IMR-90 (cell line): ENCODE measurements around the gene MYO10. TPM values are rescaled to one million over a fixed set of nuclear protein-coding genes. Genes with fewer than 3 reads are reported as not detected.

Experiments used
- ATAC-seq: fragments of 200-7000 bp; cut with Tn5 transposase; 2 replicates; pipeline ENCODE4 v1.9.1; 2020; ENCODE audit warnings: low read depth, mild to moderate bottlenecking, moderate library complexity
- BruUV-seq: library from RNA; stranded (reverse); fragments of 400-500 nt; replicated peaks from 2 replicates; lab custom pipeline; 2021; lab: Mats Ljungman, UMichigan
- CTCF ChIA-PET: fragments of 300-600 bp; formaldehyde crosslinking; extraction: SDS; loops from one replicate; lab custom pipeline; 2021; ENCODE audit warnings: antibody characterized with exemption; lab: Yijun Ruan, JAX
- POLR2A ChIA-PET: fragments of 300-600 bp; sonication (Branson Sonifier 250); formaldehyde crosslinking; loops from one replicate; lab custom pipeline; 2022; ENCODE audit warnings: antibody characterized with exemption; ENCODE audit not compliant: unreplicated experiment; lab: Charles Lee
- DNase-seq: peaks from one replicate; pipeline ENCODE4 v3.0.0; 2013
- H2AFZ ChIP-seq: replicated peaks from 2 replicates; pipeline ENCODE3; 2013; ENCODE audit warnings: low read length, mild to moderate bottlenecking; ENCODE audit not compliant: poor library complexity
- H2AK5ac ChIP-seq: 2 replicates; pipeline ENCODE4 v1.6.1; 2013; ENCODE audit warnings: low read depth, low read length, inconsistent platforms
- H2AK9ac ChIP-seq: replicated peaks from 2 replicates; pipeline ENCODE3; 2013; ENCODE audit warnings: mild to moderate bottlenecking, low read depth, low read length, moderate library complexity; ENCODE audit not compliant: poor library complexity
- H2BK120ac ChIP-seq: 2 replicates; pipeline ENCODE4 v1.6.1; 2013; ENCODE audit warnings: low read depth, low read length, inconsistent platforms
- H2BK15ac ChIP-seq: 3 replicates; pipeline ENCODE4 v1.6.1; 2013; ENCODE audit warnings: low read depth, low read length, inconsistent platforms
- H2BK20ac ChIP-seq: 2 replicates; pipeline ENCODE4 v1.6.1; 2013; ENCODE audit warnings: low read depth, mild to moderate bottlenecking, inconsistent platforms, low read length, moderate library complexity
- H2BK5ac ChIP-seq: 2 replicates; pipeline ENCODE4 v1.6.1; 2013; ENCODE audit warnings: mild to moderate bottlenecking, low read depth, low read length, inconsistent platforms; ENCODE audit not compliant: poor library complexity, severe bottlenecking
- H3K14ac ChIP-seq: replicated peaks from 2 replicates; pipeline ENCODE4 v1.6.1; 2013; ENCODE audit warnings: low read depth, low read length, inconsistent platforms
- H3K18ac ChIP-seq: 2 replicates; pipeline ENCODE4 v1.6.1; 2013; ENCODE audit warnings: low read depth, low read length, control low read depth
- H3K23ac ChIP-seq: 2 replicates; pipeline ENCODE4 v1.6.1; 2013; ENCODE audit warnings: low read depth, low read length, inconsistent platforms
- H3K27ac ChIP-seq: 2 replicates; pipeline ENCODE4 v1.5.1; 2013; ENCODE audit warnings: mild to moderate bottlenecking, control low read depth, low read length; ENCODE audit not compliant: insufficient read depth
- H3K27me3 ChIP-seq: 2 replicates; pipeline ENCODE4 v1.6.1; 2013; ENCODE audit warnings: low read length; ENCODE audit not compliant: control insufficient read depth, insufficient read depth
- H3K36me3 ChIP-seq: 2 replicates; pipeline ENCODE4 v1.6.1; 2013; ENCODE audit warnings: low read length, mixed read lengths; ENCODE audit not compliant: control insufficient read depth, insufficient read depth
- H3K4ac ChIP-seq: 2 replicates; pipeline ENCODE4 v1.6.1; 2013; ENCODE audit warnings: low read depth, low read length, inconsistent platforms
- H3K4me1 ChIP-seq: 2 replicates; pipeline ENCODE4 v1.6.1; 2013; ENCODE audit warnings: low read length, mixed read lengths; ENCODE audit not compliant: control insufficient read depth, insufficient read depth
- H3K4me2 ChIP-seq: 2 replicates; pipeline ENCODE4 v1.6.1; 2013; ENCODE audit warnings: low read depth, mild to moderate bottlenecking, control low read depth, low read length, moderate library complexity
- H3K4me3 ChIP-seq: 2 replicates; pipeline ENCODE4 v1.5.1; 2013; ENCODE audit warnings: low read depth, mild to moderate bottlenecking, control low read depth, low read length, moderate library complexity; ENCODE audit not compliant: insufficient read depth
- H3K56ac ChIP-seq: 2 replicates; pipeline ENCODE4 v1.6.1; 2013; ENCODE audit warnings: low read length, inconsistent platforms; ENCODE audit not compliant: insufficient read depth; ENCODE audit errors: extremely low read depth
- H3K79me1 ChIP-seq, 2 experiments: 2 replicates each; pipeline ENCODE4 v1.6.1; 2013; ENCODE audit warnings: low read length in 2 of 2, inconsistent platforms in 1 of 2, low read depth in 1 of 2
- H3K9ac ChIP-seq: 2 replicates; pipeline ENCODE4 v1.6.1; 2013; ENCODE audit warnings: low read depth, low read length, control low read depth
- H3K9me1 ChIP-seq: 2 replicates; pipeline ENCODE4 v1.6.1; 2013; ENCODE audit warnings: low read length, inconsistent platforms; ENCODE audit not compliant: insufficient read depth
- H3K9me3 ChIP-seq: 2 replicates; pipeline ENCODE4 v1.6.1; 2013; ENCODE audit warnings: low read length; ENCODE audit not compliant: control insufficient read depth, insufficient read depth
- H4K20me1 ChIP-seq: 2 replicates; pipeline ENCODE4 v1.6.1; 2013; ENCODE audit warnings: low read length, inconsistent platforms; ENCODE audit not compliant: insufficient read depth
- H4K5ac ChIP-seq: 2 replicates; pipeline ENCODE4 v1.6.1; 2013; ENCODE audit warnings: mild to moderate bottlenecking, low read depth, low read length, control low read depth
- H4K8ac ChIP-seq, 2 experiments: 2 replicates each; pipeline ENCODE4 v1.6.1; 2013; ENCODE audit warnings: low read depth in 2 of 2, low read length in 2 of 2, control low read depth in 1 of 2, inconsistent platforms in 1 of 2
- H4K91ac ChIP-seq: 2 replicates; pipeline ENCODE4 v1.6.1; 2013; ENCODE audit warnings: low read depth, low read length, inconsistent platforms; ENCODE audit not compliant: insufficient read depth
- BHLHE40 ChIP-seq: fragments of 150-350 bp; IDR thresholded peaks from 2 replicates; pipeline ENCODE4 v1.6.1; 2016; ENCODE audit warnings: mild to moderate bottlenecking, low read depth, low read length
- CEBPB ChIP-seq: IDR thresholded peaks from 2 replicates; pipeline ENCODE4 v1.6.1; 2012; ENCODE audit warnings: low read depth, low read length, improper control_type of control experiment
- CHD1 ChIP-seq: IDR thresholded peaks from 2 replicates; pipeline ENCODE4 v1.6.1; 2012; ENCODE audit warnings: low read depth, low read length, improper control_type of control experiment
- CTCF ChIP-seq: conservative IDR thresholded peaks from 2 replicates; pipeline ENCODE4 v1.5.1; 2012; ENCODE audit warnings: mild to moderate bottlenecking, low read depth, low read length, improper control_type of control experiment
- ELK1 ChIP-seq: fragments of 150-350 bp; IDR thresholded peaks from 2 replicates; pipeline ENCODE4 v1.6.1; 2016; ENCODE audit warnings: low read depth, mild to moderate bottlenecking, low read length, moderate library complexity, borderline replicate concordance
- FOS ChIP-seq: fragments of 150-350 bp; IDR thresholded peaks from 2 replicates; pipeline ENCODE4 v1.6.1; 2016; ENCODE audit warnings: low read depth, low read length
- MAFK ChIP-seq: IDR thresholded peaks from 2 replicates; pipeline ENCODE4 v1.6.1; 2012; ENCODE audit warnings: low read depth, low read length, improper control_type of control experiment
- MAZ ChIP-seq: IDR thresholded peaks from 2 replicates; pipeline ENCODE4 v1.6.1; 2012; ENCODE audit warnings: low read depth, mild to moderate bottlenecking, low read length, improper control_type of control experiment, moderate library complexity, borderline replicate concordance
- MXI1 ChIP-seq: IDR thresholded peaks from 2 replicates; pipeline ENCODE4 v1.6.1; 2012; ENCODE audit warnings: low read depth, mild to moderate bottlenecking, low read length, moderate library complexity, borderline replicate concordance
- NFE2L2 ChIP-seq: fragments of 150-350 bp; IDR thresholded peaks from 2 replicates; pipeline ENCODE4 v1.6.1; 2016; ENCODE audit warnings: low read depth, mild to moderate bottlenecking, low read length
- POLR2A ChIP-seq: IDR thresholded peaks from 2 replicates; pipeline ENCODE4 v1.6.1; 2012; ENCODE audit warnings: mild to moderate bottlenecking, low read depth, low read length
- RAD21 ChIP-seq: IDR thresholded peaks from 2 replicates; pipeline ENCODE4 v1.6.1; 2012; ENCODE audit warnings: low read length, improper control_type of control experiment
- RCOR1 ChIP-seq: IDR thresholded peaks from 2 replicates; pipeline ENCODE4 v1.6.1; 2012; ENCODE audit warnings: mild to moderate bottlenecking, low read length, improper control_type of control experiment; ENCODE audit not compliant: insufficient replicate concordance
- RFX5 ChIP-seq: IDR thresholded peaks from 2 replicates; pipeline ENCODE4 v1.8.0; 2012; ENCODE audit warnings: low read depth, mild to moderate bottlenecking, low read length, moderate library complexity
- SMC3 ChIP-seq: fragments of 150-350 bp; IDR thresholded peaks from 2 replicates; pipeline ENCODE4 v1.6.1; 2016; ENCODE audit warnings: low read depth, mild to moderate bottlenecking, antibody characterized with exemption, low read length, moderate library complexity
- USF2 ChIP-seq: fragments of 150-350 bp; IDR thresholded peaks from 2 replicates; pipeline ENCODE4 v1.6.1; 2017; ENCODE audit warnings: mild to moderate bottlenecking, antibody characterized with exemption, low read length, low read depth
- WGBS, 2 experiments: methylation state at CpG; one replicate each; pipeline versions ENCODE4 v1.1.5 to v1.1.7; 2013; ENCODE audit warnings: missing lambda C conversion rate in 2 of 2; ENCODE audit not compliant: insufficient read length in 1 of 2; ENCODE audit errors: extremely low coverage in 2 of 2; 5-methylcytosine and 5-hydroxymethylcytosine counted together
- dilution Hi-C: fragments of 300-500 bp; cut with HindIII; formaldehyde crosslinking; loops from one replicate; pipeline ENCODE4 v1.14.3; 2018; ENCODE audit warnings: low sequenced_read_pairs; ENCODE audit not compliant: unreplicated experiment
- in situ Hi-C: fragments of 300-500 bp; cut with MboI; formaldehyde crosslinking; loops from 3 replicates; pipeline ENCODE4 v1.14.3; 2019; ENCODE audit warnings: low sequenced_read_pairs, inconsistent platforms, mixed read lengths
- intact Hi-C: fragments of 100-400 bp; cut with micrococcal nuclease; formaldehyde crosslinking; loops from 2 replicates; pipeline ENCODE4 v1.10.0; 2022
- polyA plus RNA-seq, 3 experiments: library from polyadenylated mRNA; depleted of rRNA; stranded (reverse); fragments of >200 nt; gene quantifications; 2 replicates each; pipeline ENCODE4 v1.2.3, GENCODE V29; 2012; ENCODE audit warnings: low replicate concordance in 1 of 3
- total RNA-seq: library from RNA; depleted of rRNA; stranded (reverse); fragments of >200 nt; gene quantifications from 2 replicates; pipeline ENCODE4 v1.2.3, GENCODE V29; 2012

MYO10 gene
- total and polyA plus RNA-seq, 2 of the 4 experiments (the other 2 are of a cell fraction) = 39.9 to 115 TPM

GRCh38 chr5:16732356-16732755 lies 203.7 kb downstream of the MYO10 start:
- no peak overlapping the region for H3K23ac ChIP-seq
- no peak overlapping the region for H3K27ac ChIP-seq
- H4K5ac ChIP-seq = no peak overlapping the region
- H3K4me1 ChIP-seq = peaks cover 12% of the 10 kb centered on the region
- peaks cover 37% of the 10 kb centered on the region for H3K9me1 ChIP-seq
- no peak overlapping the region for H2BK120ac ChIP-seq
- H4K20me1 ChIP-seq = peaks cover 32% of the 10 kb centered on the region
- H3K27me3 ChIP-seq = no peaks in the 10 kb centered on the region
- no peak for ATAC-seq
- in situ Hi-C loops = no loop called here
- no peak overlapping the region for H3K4me3 ChIP-seq
- H3K9ac ChIP-seq = no peak overlapping the region
- CTCF ChIA-PET = no interaction called here
- peaks cover 24 to 81% of the 10 kb centered on the region in 2 experiments for H3K79me1 ChIP-seq
- no peak overlapping the region for H3K18ac ChIP-seq
- H3K56ac ChIP-seq = no peak overlapping the region
- H2AK5ac ChIP-seq = no peak overlapping the region
- no peak overlapping the region for H3K4ac ChIP-seq
- no peak overlapping the region for H3K4me2 ChIP-seq
- no peak for DNase-seq
- POLR2A ChIA-PET = no interaction called here
- no TSS peak for BruUV-seq
- H4K8ac ChIP-seq = no peak overlapping the region
- WGBS, 2 experiments = 80% methylated on average over 1 of the region's 5 CpGs; no CpG with 5 or more reads in 1 of the 2 experiments
- intact Hi-C loops = no loop called here
- H2BK20ac ChIP-seq = no peak overlapping the region
- dilution Hi-C loops = no loop called here
- TF ChIP-seq MAFK (no peak), CTCF (no peak), RCOR1 (no peak), BHLHE40 (no peak), MAZ (no peak), CEBPB (no peak), NFE2L2 (no peak), CHD1 (no peak), USF2 (no peak), ELK1 (no peak), RFX5 (no peak), POLR2A (no peak), MXI1 (no peak), SMC3 (no peak), RAD21 (no peak), FOS (no peak)
- peaks cover 40% of the 10 kb centered on the region for H3K36me3 ChIP-seq
- no peak overlapping the region for H4K91ac ChIP-seq
- no peak overlapping the region for H2BK15ac ChIP-seq
- no peak overlapping the region for H2AK9ac ChIP-seq
- no peak overlapping the region for H2BK5ac ChIP-seq
- no peaks in the 10 kb centered on the region for H3K9me3 ChIP-seq
- H3K14ac ChIP-seq = no peak overlapping the region
- H2AFZ ChIP-seq = no peak overlapping the region
